Measurements from ENCODE around the gene C12orf56.

Gene C12orf56

GRCh38 chr12:64390275-64390851, at the start of gene C12orf56:
C12orf56 (minus strand) TSS chr12:64390758; CDS start chr12:64390565, 193 bp downstream.
- no peak for TF ChIP-seq CTCF (IDR thresholded peaks at IDR 0.05; ENCODE audit: extremely low read depth, insufficient read depth, missing control alignments)
- peak; percentile 34 for DNase-seq (ENCODE audit: low spot score)
- in situ Hi-C loops (cut with MboI; ENCODE audit: low pct_unique_long_range_greater_than_20kb, low sequenced_read_pairs, unreplicated experiment), result loop anchor here (25.0 kb wide), 1 partner anchor 553 kb away; the partner anchor contains the start of gene SRGAP1

- no peak for DNase-seq (ENCODE audit: low spot score)
- TF ChIP-seq CTCF (IDR thresholded peaks at IDR 0.05; ENCODE audit: extremely low read depth, insufficient read depth, missing control alignments), result no peak
- in situ Hi-C loops (cut with MboI; ENCODE audit: low pct_unique_long_range_greater_than_20kb, low sequenced_read_pairs, unreplicated experiment), result no loop called here
These were observed 49.5 kb upstream of the C12orf56 start for GRCh38 chr12:64440100-64440499.

GRCh38 chr12:64433915-64434314, 43.4 kb upstream of the C12orf56 start:
- no peak for TF ChIP-seq CTCF (IDR thresholded peaks at IDR 0.05; ENCODE audit: extremely low read depth, insufficient read depth, missing control alignments)
- in situ Hi-C loops (cut with MboI; ENCODE audit: low pct_unique_long_range_greater_than_20kb, low sequenced_read_pairs, unreplicated experiment), result no loop called here
- DNase-seq (ENCODE audit: low spot score), result no peak

GRCh38 chr12:64431791-64432190, 41.2 kb upstream of the C12orf56 start:
- in situ Hi-C loops (cut with MboI; ENCODE audit: low pct_unique_long_range_greater_than_20kb, low sequenced_read_pairs, unreplicated experiment), result no loop called here
- TF ChIP-seq CTCF (IDR thresholded peaks at IDR 0.05; ENCODE audit: extremely low read depth, insufficient read depth, missing control alignments), result no peak
- no peak for DNase-seq (ENCODE audit: low spot score)

GRCh38 chr12:64430886-64431285, 40.3 kb upstream of the C12orf56 start:
- TF ChIP-seq CTCF (IDR thresholded peaks at IDR 0.05; ENCODE audit: extremely low read depth, insufficient read depth, missing control alignments), result no peak
- no peak for DNase-seq (ENCODE audit: low spot score)
- in situ Hi-C loops (cut with MboI; ENCODE audit: low pct_unique_long_range_greater_than_20kb, low sequenced_read_pairs, unreplicated experiment), result no loop called here

GRCh38 chr12:64428956-64429355, 38.4 kb upstream of the C12orf56 start:
- in situ Hi-C loops (cut with MboI; ENCODE audit: low pct_unique_long_range_greater_than_20kb, low sequenced_read_pairs, unreplicated experiment), result no loop called here

More at GRCh38 chr12:64428956-64429355, 38.4 kb upstream of the C12orf56 start:
- TF ChIP-seq CTCF (IDR thresholded peaks at IDR 0.05; ENCODE audit: extremely low read depth, insufficient read depth, missing control alignments), result no peak
- no peak for DNase-seq (ENCODE audit: low spot score)
